ENCODE measurements around the gene UBE2L6.

DNA sequence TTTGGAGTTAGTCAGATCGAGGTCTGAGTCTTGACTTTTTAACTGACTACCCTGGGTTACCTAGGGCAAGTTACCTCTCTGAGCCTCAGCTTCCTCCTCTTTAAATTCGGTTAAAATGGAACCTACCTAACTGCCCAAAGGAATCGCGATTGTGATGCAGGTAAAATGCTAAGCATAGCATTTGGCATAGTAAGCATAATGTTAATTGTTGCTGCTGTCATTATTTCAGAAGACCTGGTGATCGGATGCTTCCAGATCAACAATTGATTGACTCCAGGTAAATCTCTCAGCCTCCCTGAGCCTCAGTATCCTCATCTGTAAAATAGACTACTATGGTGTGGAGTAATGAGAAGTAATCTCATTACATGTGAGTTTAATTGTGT lies 51.4 kb downstream of the UBE2L6 start:
- TF ChIP-seq CTCF (conservative IDR thresholded peaks at IDR 0.05): no peak
- TF ChIP-seq ZFX (IDR thresholded peaks at IDR 0.05): no peak
